HG03280 (cell line): ENCODE data around the gene HOMER2.
"Not testable (repeated sequence)": the region's sequence is repeated elsewhere in the genome, so short reads cannot be mapped to it uniquely, and the experiment has no call there.

Experiments
- ATAC-seq: cut with Tn5 transposase; IDR thresholded peaks from one replicate; pipeline ENCODE4 v1.9.1; 2021; ENCODE audit warnings: mild to moderate bottlenecking, moderate library complexity; ENCODE audit not compliant: unreplicated experiment

Gene HOMER2

GRCh38 chr15:82966671-82967071, 14.2 kb upstream of the HOMER2 start:
- peak; percentile 80 for ATAC-seq

GRCh38 chr15:82964890-82965289, 12.4 kb upstream of the HOMER2 start:
- no peak for ATAC-seq

GRCh38 chr15:82963471-82964341, 11.2 kb upstream of the HOMER2 start:
- ATAC-seq = no peak

- ATAC-seq = no peak
Measured at GRCh38 chr15:82960766-82961165, 8.2 kb upstream of the HOMER2 start.

DNA sequence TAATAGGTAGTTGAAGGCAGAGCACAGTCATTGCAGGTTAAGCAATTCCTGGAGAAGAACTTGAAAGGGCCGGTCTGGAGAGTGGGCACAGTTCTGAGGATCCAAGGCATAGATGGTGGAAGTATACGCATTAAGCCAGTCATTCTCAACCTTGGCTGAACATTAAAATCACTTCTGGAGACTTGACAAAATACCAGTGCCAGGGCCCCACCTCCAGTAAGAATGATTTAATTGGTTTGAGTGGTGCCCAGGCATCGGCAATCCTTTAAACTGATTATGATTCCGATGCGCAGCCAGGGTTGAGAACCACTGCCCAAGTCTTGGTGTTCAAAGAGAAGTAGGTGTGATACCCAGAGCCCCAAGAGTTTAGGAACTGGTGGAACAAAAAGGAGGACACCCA, 6.9 kb upstream of the HOMER2 start:
- ATAC-seq = no peak

GRCh38 chr15:82958638-82959037, 6.1 kb upstream of the HOMER2 start:
- no peak for ATAC-seq

DNA sequence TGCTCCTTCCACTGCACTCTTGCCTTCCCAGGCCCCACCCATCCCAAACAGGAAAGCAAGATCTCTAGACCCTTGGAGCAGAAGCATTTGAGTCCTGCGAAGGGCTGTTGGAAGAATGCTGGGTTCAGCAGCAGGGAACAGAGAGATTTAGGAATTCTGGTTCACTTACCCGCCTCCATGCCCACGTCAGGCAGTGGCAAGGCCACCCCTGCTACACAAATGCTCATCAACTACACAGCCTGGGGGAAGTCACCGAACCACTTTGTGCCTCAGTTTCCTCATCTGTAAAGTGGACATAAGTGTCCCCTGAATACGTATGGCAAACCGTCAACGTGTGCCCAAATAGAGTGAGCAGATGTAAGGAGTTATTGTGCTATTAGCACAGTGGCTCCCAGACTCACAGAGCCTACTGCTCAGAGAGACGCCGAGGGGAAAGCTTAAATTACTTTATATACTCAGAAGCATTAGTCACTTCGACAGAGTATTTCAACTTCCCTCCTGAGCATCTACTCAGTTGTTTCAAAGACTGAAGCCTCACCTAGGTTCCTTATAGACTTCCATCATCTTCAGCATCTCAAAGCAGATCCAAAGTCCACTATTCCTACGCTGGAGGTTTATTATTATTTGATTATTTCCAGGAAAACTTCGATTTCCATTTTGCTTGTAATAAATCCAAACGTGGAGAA, 905 bp downstream of the HOMER2 start:
- no peak for ATAC-seq

DNA sequence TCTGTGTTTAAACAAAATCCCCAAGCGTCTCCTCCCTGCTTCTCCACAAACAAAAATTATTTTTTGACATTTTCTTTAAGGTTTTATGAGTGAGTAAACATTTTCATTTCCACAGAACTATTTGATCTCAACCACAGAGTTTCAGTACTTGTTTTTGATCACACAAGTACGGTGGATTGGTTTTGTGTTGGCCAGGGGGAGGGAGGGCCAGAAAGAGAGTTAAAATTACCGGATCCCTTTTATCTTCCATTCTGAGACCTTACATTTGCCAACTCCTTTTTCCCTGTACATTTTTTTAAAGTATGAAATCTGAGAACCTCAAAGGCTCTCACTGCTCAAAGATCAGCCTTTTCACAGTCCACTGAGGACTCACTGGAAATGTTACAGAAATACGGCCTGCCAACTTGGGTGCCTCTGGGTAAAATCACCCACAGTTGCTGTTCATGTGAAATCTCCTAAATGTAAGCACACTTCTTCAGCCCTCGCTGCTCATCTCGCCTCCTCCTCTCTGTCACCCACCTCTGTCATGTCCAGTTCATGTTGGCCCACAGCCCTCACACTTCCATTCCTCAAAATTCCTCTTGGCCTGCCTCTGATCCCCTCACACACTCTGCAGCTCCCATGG, 1.7 kb downstream of the HOMER2 start:
- ATAC-seq = no peak

GRCh38 chr15:82950295-82950694, 2.2 kb downstream of the HOMER2 start:
- ATAC-seq = no peak

- ATAC-seq = no peak
Measured at GRCh38 chr15:82946155-82946701, 6.3 kb downstream of the HOMER2 start.

DNA sequence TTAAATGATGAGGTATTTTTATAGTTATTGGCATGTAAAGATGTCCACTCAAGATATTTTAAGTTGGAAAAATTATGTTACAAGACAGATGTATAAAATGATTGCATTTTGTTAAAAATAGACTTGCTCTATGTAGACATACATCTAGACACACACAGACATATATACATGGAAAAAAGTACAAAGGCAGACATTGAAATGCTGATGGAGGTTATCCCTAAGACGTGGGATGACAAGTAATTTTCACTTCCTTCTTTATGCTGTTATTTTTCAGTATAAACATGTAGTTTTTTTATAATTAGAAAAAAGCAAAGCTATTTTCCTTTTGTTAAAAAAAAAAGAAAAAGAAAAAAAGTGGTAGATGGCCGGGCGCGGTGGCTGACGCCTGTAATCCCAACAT, 7.2 kb downstream of the HOMER2 start:
- no peak for ATAC-seq

- ATAC-seq = no peak
Measured at GRCh38 chr15:82944821-82945220, 7.7 kb downstream of the HOMER2 start.

DNA sequence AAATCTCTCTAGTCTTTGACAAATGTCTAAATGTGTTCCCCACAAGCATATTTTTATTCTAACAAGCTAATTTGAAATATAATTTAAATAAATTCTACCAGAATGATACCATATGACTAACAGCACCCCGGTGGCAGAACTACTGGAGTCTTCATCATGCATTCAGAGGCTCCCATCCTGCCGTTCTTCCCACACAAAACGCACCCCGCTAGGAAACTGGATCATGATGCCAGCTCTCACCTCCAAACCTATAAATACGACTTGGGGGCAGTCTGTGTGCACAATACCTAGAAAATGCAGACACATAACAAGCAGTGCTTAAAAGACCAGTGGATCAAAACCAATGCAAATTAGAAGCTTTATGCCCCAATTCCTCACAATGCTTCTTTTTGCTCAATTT, 8.5 kb downstream of the HOMER2 start:
- ATAC-seq = no peak

- ATAC-seq = no peak
Measured at GRCh38 chr15:82943176-82943575, 9.3 kb downstream of the HOMER2 start.

DNA sequence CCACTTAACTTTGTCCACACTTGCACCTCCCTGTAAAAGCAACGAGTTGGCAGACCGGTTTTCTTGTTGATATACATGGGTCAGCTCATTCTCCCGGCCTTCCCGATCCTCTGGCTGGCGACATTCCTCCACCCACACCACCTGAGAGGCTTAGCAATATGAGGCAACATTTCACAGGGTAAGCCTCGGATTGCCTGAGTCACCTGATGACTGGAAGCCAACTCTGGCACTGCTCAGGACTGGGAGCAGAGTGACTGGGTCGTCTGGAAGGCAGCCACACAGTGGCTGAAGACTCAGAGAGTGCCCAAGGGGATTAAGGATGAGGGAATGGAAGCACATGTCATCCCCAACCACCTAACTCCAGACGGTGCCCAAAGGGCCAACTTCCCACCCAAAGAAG, 9.8 kb downstream of the HOMER2 start:
- no peak for ATAC-seq

DNA sequence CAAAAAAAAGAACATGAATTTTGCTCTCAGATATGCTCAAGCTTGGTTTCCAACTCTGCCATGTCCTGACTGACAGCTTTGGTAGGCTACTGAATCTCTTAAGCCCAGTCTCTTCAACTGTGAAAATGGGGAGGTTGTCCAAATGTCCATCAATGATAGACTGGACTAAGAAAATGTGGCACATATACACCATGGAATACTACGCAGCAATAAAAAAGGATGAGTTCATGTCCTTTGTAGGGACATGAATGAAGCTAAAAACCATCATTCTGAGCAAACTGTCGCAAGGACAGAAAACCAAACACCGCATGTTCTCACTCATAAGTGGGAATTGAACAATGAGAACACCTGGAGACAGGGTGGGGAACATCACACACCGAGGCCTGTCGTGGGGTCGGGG, 12.8 kb downstream of the HOMER2 start:
- ATAC-seq = not testable (repeated sequence)

DNA sequence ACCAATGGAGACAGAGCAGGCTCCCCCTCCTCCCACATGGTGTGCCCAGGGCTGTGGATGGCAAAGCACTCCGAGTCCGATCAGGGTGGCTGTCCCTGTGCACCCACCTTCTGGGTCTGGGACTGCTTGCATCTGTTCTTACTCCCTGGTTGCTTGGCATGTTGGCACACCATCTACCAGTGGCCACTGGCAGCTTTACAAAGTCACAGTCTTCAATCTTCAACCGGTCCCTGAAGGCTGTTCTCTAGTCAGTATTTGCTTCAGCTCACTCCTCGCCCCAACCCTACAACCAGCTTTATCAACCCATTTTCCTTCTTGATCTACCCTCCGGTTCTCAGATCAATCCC, 14.8 kb downstream of the HOMER2 start:
- no peak for ATAC-seq

GRCh38 chr15:82936966-82937711, 15.4 kb downstream of the HOMER2 start:
- no peak for ATAC-seq

GRCh38 chr15:82935382-82935781, 17.1 kb downstream of the HOMER2 start:
- ATAC-seq = no peak

DNA sequence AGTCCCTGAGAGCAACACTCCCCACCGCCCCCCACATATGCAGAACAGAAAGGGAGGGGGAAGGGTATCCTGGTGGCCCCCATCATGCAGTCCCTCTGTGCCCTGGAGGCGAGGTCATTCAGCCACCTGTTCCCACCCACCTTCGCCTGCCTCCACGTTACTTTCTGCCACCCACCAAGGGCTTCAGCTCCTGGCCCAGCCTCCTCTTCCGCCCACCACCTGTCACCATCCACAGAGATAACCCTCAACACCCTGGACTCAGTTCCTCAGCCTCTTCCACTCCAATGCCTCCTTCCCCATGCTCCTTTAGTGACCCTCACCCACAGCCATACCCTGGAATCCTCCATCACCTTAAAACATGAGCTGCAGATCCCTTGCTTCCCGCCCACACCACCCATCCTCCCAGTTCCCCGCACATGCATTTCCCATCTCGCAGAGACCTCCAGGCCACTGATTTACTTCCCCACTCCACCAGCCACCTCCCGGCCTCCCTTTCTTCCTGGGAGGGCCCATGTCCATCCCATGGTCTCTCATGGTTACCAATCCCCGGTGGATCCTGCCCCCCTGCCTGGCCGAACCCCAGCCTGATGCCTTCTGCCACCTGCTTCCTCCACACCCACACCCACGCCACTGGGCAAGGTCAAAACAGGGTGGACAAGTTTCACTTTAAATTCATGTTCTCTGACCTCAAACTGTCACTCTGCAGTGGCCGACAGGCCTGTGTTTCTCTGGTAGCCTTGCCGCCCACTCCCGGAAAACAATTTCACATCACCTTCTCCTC, 18.2 kb downstream of the HOMER2 start:
- ATAC-seq = no peak
